Measurements from ENCODE around the gene CCDC73. TPM values are rescaled to one million over a fixed set of nuclear protein-coding genes. Genes with fewer than 3 reads are reported as not detected.
A peak's percentile ranks its signal among the peaks of the same experiment; 100 is the strongest.

CCDC73 gene
- total and polyA plus RNA-seq, 2 donors from 2014 or later = 0.25 to 0.47 TPM

- DNase-seq = no peak
- H3K27me3 ChIP-seq (ENCODE audit: control insufficient read depth, insufficient read depth, low read length) = no peaks in the 10 kb centered on the region
- H3K9ac ChIP-seq (ENCODE audit: low read length in 3 of 3) = no peak overlapping the region
- intact Hi-C loops (cut with DNase I) = no loop called here
- TF ChIP-seq, protein P1, sequence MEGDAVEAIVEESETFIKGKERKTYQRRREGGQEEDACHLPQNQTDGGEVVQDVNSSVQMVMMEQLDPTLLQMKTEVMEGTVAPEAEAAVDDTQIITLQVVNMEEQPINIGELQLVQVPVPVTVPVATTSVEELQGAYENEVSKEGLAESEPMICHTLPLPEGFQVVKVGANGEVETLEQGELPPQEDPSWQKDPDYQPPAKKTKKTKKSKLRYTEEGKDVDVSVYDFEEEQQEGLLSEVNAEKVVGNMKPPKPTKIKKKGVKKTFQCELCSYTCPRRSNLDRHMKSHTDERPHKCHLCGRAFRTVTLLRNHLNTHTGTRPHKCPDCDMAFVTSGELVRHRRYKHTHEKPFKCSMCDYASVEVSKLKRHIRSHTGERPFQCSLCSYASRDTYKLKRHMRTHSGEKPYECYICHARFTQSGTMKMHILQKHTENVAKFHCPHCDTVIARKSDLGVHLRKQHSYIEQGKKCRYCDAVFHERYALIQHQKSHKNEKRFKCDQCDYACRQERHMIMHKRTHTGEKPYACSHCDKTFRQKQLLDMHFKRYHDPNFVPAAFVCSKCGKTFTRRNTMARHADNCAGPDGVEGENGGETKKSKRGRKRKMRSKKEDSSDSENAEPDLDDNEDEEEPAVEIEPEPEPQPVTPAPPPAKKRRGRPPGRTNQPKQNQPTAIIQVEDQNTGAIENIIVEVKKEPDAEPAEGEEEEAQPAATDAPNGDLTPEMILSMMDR (IDR thresholded peaks at IDR 0.05; ENCODE audit: borderline replicate concordance, extremely low read depth, insufficient read depth) = no peak
- H3K27ac ChIP-seq (ENCODE audit: low read depth in 2 of 2, low read length in 2 of 2) = no peak overlapping the region
- H3K4me1 ChIP-seq (ENCODE audit: control insufficient read depth in 2 of 3, insufficient read depth in 2 of 3, low read depth in 1 of 3, low read length in 3 of 3) = peaks cover 0 to 8% (median 0%) of the 10 kb centered on the region in 3 donors
- FAIRE-seq = no peak
- no peak overlapping the region for H3K4me3 ChIP-seq (ENCODE audit: low read length in 3 of 3)
- H3K9me3 ChIP-seq (ENCODE audit: control insufficient read depth in 2 of 3, insufficient read depth in 1 of 3, low read length in 3 of 3) = no peaks in the 10 kb centered on the region
- H3K36me3 ChIP-seq (ENCODE audit: control insufficient read depth in 2 of 3, insufficient read depth in 3 of 3, low read length in 3 of 3) = no peaks in the 10 kb centered on the region
Observed at GRCh38 chr11:32833921-32834320, 39.5 kb upstream of the CCDC73 start.

DNA sequence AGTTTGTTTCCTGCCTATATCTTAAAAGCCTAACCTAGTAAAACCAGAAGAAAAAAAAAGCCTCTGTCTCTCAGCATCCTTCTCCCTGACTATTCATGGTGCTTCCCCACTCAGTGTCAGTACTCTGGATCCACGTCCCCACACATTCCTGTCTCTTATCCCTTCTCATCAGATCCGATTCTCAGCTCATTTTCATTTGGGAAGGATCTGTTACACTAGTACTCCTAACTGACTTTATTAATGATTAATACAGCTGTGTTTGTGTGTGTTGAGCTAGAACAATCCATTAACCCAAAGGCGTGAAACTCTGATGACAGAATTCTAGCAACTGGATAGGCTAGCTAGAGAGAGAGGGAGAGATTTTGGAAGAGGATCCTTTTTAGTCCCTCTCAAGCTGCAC lies 36.8 kb upstream of the CCDC73 start:
- peak in 3 of 5 donors; percentile 10 to 73 (median 67) for DNase-seq
- peak overlapping the region in 1 of 3 donors; percentile 92 for H3K9ac ChIP-seq (ENCODE audit: low read length in 3 of 3)
- H3K27ac ChIP-seq (ENCODE audit: low read depth in 2 of 2, low read length in 2 of 2) = no peak overlapping the region
- FAIRE-seq = no peak
- H3K4me1 ChIP-seq (ENCODE audit: control insufficient read depth in 2 of 3, insufficient read depth in 2 of 3, low read depth in 1 of 3, low read length in 3 of 3) = no peaks in the 10 kb centered on the region
- intact Hi-C loops (cut with DNase I) = no loop called here
- no peaks in the 10 kb centered on the region for H3K27me3 ChIP-seq (ENCODE audit: control insufficient read depth, insufficient read depth, low read length)
- H3K36me3 ChIP-seq (ENCODE audit: control insufficient read depth in 2 of 3, insufficient read depth in 3 of 3, low read length in 3 of 3) = no peaks in the 10 kb centered on the region
- TF ChIP-seq, protein P1 (IDR thresholded peaks at IDR 0.05; ENCODE audit: borderline replicate concordance, extremely low read depth, insufficient read depth) = no peak
- peak overlapping the region in 2 of 3 donors; percentile 64 to 93 for H3K4me3 ChIP-seq (ENCODE audit: low read length in 3 of 3)
- no peaks in the 10 kb centered on the region for H3K9me3 ChIP-seq (ENCODE audit: control insufficient read depth in 2 of 3, insufficient read depth in 1 of 3, low read length in 3 of 3)

- H3K4me1 ChIP-seq (ENCODE audit: control insufficient read depth in 2 of 3, insufficient read depth in 2 of 3, low read depth in 1 of 3, low read length in 3 of 3) = no peaks in the 10 kb centered on the region
- no peaks in the 10 kb centered on the region for H3K36me3 ChIP-seq (ENCODE audit: control insufficient read depth in 2 of 3, insufficient read depth in 3 of 3, low read length in 3 of 3)
- intact Hi-C loops (cut with DNase I) = no loop called here
- H3K9me3 ChIP-seq (ENCODE audit: control insufficient read depth in 2 of 3, insufficient read depth in 1 of 3, low read length in 3 of 3) = no peaks in the 10 kb centered on the region
- peak overlapping the region in 1 of 3 donors; percentile 92 for H3K9ac ChIP-seq (ENCODE audit: low read length in 3 of 3)
- no peaks in the 10 kb centered on the region for H3K27me3 ChIP-seq (ENCODE audit: control insufficient read depth, insufficient read depth, low read length)
- DNase-seq (peak in 3 of 5 donors; percentile 9 to 32 (median 30)), FAIRE-seq (no peak)
- H3K4me3 ChIP-seq (ENCODE audit: low read length in 3 of 3) = peak overlapping the region in 2 of 3 donors; percentile 64 to 93
- peak overlapping the region in 1 of 2 donors; percentile 86 for H3K27ac ChIP-seq (ENCODE audit: low read depth in 2 of 2, low read length in 2 of 2)
- TF ChIP-seq, protein P1 (IDR thresholded peaks at IDR 0.05; ENCODE audit: borderline replicate concordance, extremely low read depth, insufficient read depth) = no peak
Observed at GRCh38 chr11:32830796-32831195, 36.3 kb upstream of the CCDC73 start.

DNA sequence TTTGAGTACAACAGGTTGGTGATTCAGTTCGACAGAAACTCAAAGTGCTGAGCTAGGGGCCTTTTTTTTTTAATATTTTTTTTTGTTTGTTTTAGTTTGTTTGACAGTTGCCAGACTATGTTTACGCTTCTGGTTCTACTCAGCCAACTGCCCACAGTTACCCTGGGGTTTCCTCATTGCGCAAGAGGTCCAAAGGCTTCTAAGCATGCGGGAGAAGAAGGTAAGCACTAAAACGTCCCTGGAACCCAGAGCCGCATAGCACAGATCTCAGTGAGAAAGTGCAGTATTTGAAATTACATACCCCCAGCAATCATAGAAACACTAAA lies 35.9 kb upstream of the CCDC73 start:
- no peaks in the 10 kb centered on the region for H3K27me3 ChIP-seq (ENCODE audit: control insufficient read depth, insufficient read depth, low read length)
- H3K9me3 ChIP-seq (ENCODE audit: control insufficient read depth in 2 of 3, insufficient read depth in 1 of 3, low read length in 3 of 3) = no peaks in the 10 kb centered on the region
- H3K4me3 ChIP-seq (ENCODE audit: low read length in 3 of 3) = peak overlapping the region; percentile 37 to 93 (median 64)
- peak in 3 of 5 donors; percentile 19 to 54 (median 47) for DNase-seq
- intact Hi-C loops (cut with DNase I) = no loop called here
- H3K4me1 ChIP-seq (ENCODE audit: control insufficient read depth in 2 of 3, insufficient read depth in 2 of 3, low read depth in 1 of 3, low read length in 3 of 3) = no peaks in the 10 kb centered on the region
- H3K36me3 ChIP-seq (ENCODE audit: control insufficient read depth in 2 of 3, insufficient read depth in 3 of 3, low read length in 3 of 3) = no peaks in the 10 kb centered on the region
- H3K9ac ChIP-seq (ENCODE audit: low read length in 3 of 3) = peak overlapping the region in 1 of 3 donors; percentile 92
- peak overlapping the region in 1 of 2 donors; percentile 86 for H3K27ac ChIP-seq (ENCODE audit: low read depth in 2 of 2, low read length in 2 of 2)
- TF ChIP-seq, protein P1 (IDR thresholded peaks at IDR 0.05; ENCODE audit: borderline replicate concordance, extremely low read depth, insufficient read depth) = no peak
- FAIRE-seq = no peak

Measured in kidney (tissue), 14 donors.